MM.1S (cell line): ENCODE data around the gene KRTAP1-4.

ENCODE experiments used
- EZH2 ChIP-seq: fragments of 300-600 bp; sonication (generic); optimal IDR thresholded peaks from 2 replicates; pipeline ENCODE3; 2017; ENCODE audit warnings: low read depth, mild to moderate bottlenecking, antibody characterized with exemption, low read length, mixed read lengths
- EZH2phosphoT487 ChIP-seq: fragments of 300-600 bp; sonication (generic); IDR thresholded peaks from 2 replicates; pipeline ENCODE4 v1.6.1; 2018; ENCODE audit warnings: antibody characterized with exemption, low read length
- TF ChIP-seq, protein P1 (sequence below): fragments of 300-600 bp; sonication (generic); IDR thresholded peaks from 2 replicates; pipeline ENCODE4 v1.5.1; 2016; ENCODE audit warnings: antibody characterized with exemption, low read length, mixed read lengths

DNA sequence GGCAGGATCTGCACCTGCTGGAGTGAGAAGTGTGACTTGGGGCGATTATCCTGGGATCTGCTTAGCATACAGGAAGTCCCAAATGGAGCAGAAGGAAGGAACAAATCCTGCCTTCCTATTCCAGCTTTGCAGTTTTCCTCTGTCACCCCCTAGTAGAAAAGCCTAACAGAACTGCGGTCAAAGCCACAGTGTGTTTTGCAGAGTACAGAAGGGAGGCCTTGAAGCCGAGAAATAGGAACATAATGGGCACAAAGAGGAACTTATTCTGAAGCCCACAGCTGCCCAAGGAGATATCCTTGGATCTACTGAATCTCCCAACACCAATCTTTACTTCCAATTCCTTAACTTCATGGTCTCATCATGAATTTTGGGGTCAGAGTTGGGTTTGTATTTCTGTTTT, 11.5 kb downstream of the KRTAP1-4 start:
- TF ChIP-seq, protein P1, sequence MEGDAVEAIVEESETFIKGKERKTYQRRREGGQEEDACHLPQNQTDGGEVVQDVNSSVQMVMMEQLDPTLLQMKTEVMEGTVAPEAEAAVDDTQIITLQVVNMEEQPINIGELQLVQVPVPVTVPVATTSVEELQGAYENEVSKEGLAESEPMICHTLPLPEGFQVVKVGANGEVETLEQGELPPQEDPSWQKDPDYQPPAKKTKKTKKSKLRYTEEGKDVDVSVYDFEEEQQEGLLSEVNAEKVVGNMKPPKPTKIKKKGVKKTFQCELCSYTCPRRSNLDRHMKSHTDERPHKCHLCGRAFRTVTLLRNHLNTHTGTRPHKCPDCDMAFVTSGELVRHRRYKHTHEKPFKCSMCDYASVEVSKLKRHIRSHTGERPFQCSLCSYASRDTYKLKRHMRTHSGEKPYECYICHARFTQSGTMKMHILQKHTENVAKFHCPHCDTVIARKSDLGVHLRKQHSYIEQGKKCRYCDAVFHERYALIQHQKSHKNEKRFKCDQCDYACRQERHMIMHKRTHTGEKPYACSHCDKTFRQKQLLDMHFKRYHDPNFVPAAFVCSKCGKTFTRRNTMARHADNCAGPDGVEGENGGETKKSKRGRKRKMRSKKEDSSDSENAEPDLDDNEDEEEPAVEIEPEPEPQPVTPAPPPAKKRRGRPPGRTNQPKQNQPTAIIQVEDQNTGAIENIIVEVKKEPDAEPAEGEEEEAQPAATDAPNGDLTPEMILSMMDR = no peak
- TF ChIP-seq EZH2 (no peak), EZH2phosphoT487 (no peak)
